ENCODE measurements around the gene STEEP1.
A peak's percentile ranks its signal among the peaks of the same experiment; 100 is the strongest.
"Not testable (repeated sequence)": the region's sequence is repeated elsewhere in the genome, so short reads cannot be mapped to it uniquely, and the experiment has no call there.

The STEEP1 gene

GRCh38 chrX:119529345-119530276 lies 35.6 kb downstream of the STEEP1 start:
- no peak for DNase-seq (ENCODE audit: low read depth)

GRCh38 chrX:119523664-119524184 lies 41.5 kb downstream of the STEEP1 start:
- DNase-seq (ENCODE audit: low read depth) = no peak

GRCh38 chrX:119521246-119521645 lies 44.0 kb downstream of the STEEP1 start:
- no peak for DNase-seq (ENCODE audit: low read depth)

GRCh38 chrX:119518371-119518770 lies 46.8 kb downstream of the STEEP1 start:
- DNase-seq (ENCODE audit: low read depth) = no peak

- DNase-seq (ENCODE audit: low read depth) = peak; percentile 66
Measured at GRCh38 chrX:119516157-119516702, 49.0 kb downstream of the STEEP1 start.

GRCh38 chrX:119512146-119512800 lies 52.9 kb downstream of the STEEP1 start:
- peak; percentile 77 for DNase-seq (ENCODE audit: low read depth)

GRCh38 chrX:119507206-119507605 lies 58.0 kb downstream of the STEEP1 start:
- DNase-seq (ENCODE audit: low read depth) = no peak

- no peak for DNase-seq (ENCODE audit: low read depth)
Measured at GRCh38 chrX:119505945-119506344, 59.3 kb downstream of the STEEP1 start.

GRCh38 chrX:119505145-119505544 lies 60.1 kb downstream of the STEEP1 start:
- DNase-seq (ENCODE audit: low read depth) = not testable (repeated sequence)

- DNase-seq (ENCODE audit: low read depth) = peak; percentile 94
Measured at GRCh38 chrX:119503484-119503861, 61.7 kb downstream of the STEEP1 start.

GRCh38 chrX:119502727-119503483 lies 62.3 kb downstream of the STEEP1 start:
- peak; percentile 56 for DNase-seq (ENCODE audit: low read depth)

GRCh38 chrX:119501511-119502148 lies 63.6 kb downstream of the STEEP1 start:
- peak; percentile 20 for DNase-seq (ENCODE audit: low read depth)

- DNase-seq (ENCODE audit: low read depth) = no peak
Measured at GRCh38 chrX:119500061-119500800, 65.0 kb downstream of the STEEP1 start.

- no peak for DNase-seq (ENCODE audit: low read depth)
Measured at GRCh38 chrX:119497185-119497584, 68.0 kb downstream of the STEEP1 start.

- no peak for DNase-seq (ENCODE audit: low read depth)
Measured at GRCh38 chrX:119495734-119496726, 69.2 kb downstream of the STEEP1 start.

GRCh38 chrX:119493851-119494495 lies 71.2 kb downstream of the STEEP1 start:
- not testable (repeated sequence) for DNase-seq (ENCODE audit: low read depth)

GRCh38 chrX:119492463-119492862 lies 72.7 kb downstream of the STEEP1 start:
- DNase-seq (ENCODE audit: low read depth) = no peak

GRCh38 chrX:119489212-119490074 lies 75.8 kb downstream of the STEEP1 start:
- DNase-seq (ENCODE audit: low read depth) = no peak

Data from EH (cell line).